ENCODE results near the gene RND2. TPM values are rescaled to one million over a fixed set of nuclear protein-coding genes. Genes with fewer than 3 reads are reported as not detected.

The RND2 gene
- total and polyA plus RNA-seq, 9 of the 15 experiments (the other 6 are each of a cell fraction or from before 2014, with no cell fraction given): 0.15 to 1.9 (median 0.98) TPM

GRCh38 chr17:42980766-42981397 lies 44.1 kb upstream of the RND2 start (continued):
- TF ChIP-seq, protein P1, sequence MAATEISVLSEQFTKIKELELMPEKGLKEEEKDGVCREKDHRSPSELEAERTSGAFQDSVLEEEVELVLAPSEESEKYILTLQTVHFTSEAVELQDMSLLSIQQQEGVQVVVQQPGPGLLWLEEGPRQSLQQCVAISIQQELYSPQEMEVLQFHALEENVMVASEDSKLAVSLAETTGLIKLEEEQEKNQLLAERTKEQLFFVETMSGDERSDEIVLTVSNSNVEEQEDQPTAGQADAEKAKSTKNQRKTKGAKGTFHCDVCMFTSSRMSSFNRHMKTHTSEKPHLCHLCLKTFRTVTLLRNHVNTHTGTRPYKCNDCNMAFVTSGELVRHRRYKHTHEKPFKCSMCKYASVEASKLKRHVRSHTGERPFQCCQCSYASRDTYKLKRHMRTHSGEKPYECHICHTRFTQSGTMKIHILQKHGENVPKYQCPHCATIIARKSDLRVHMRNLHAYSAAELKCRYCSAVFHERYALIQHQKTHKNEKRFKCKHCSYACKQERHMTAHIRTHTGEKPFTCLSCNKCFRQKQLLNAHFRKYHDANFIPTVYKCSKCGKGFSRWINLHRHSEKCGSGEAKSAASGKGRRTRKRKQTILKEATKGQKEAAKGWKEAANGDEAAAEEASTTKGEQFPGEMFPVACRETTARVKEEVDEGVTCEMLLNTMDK (IDR thresholded peaks at IDR 0.05; ENCODE audit: borderline replicate concordance, insufficient read depth, low read depth, low read length, poor library complexity, severe bottlenecking): peak; percentile 60
- no peak for TF ChIP-seq YBX1 (IDR thresholded peaks at IDR 0.05)
- peak; percentile 72; the same call in 1 of the 2 replicates for TF ChIP-seq CTBP1 (IDR thresholded peaks at IDR 0.05; ENCODE audit: borderline replicate concordance)
- TF ChIP-seq TAF9B (IDR thresholded peaks at IDR 0.05; ENCODE audit: partially characterized antibody): no peak
- TF ChIP-seq, protein P2, sequence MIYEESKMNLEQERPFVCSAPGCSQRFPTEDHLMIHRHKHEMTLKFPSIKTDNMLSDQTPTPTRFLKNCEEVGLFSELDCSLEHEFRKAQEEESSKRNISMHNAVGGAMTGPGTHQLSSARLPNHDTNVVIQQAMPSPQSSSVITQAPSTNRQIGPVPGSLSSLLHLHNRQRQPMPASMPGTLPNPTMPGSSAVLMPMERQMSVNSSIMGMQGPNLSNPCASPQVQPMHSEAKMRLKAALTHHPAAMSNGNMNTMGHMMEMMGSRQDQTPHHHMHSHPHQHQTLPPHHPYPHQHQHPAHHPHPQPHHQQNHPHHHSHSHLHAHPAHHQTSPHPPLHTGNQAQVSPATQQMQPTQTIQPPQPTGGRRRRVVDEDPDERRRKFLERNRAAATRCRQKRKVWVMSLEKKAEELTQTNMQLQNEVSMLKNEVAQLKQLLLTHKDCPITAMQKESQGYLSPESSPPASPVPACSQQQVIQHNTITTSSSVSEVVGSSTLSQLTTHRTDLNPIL (CRISPR knock-in tag; IDR thresholded peaks at IDR 0.05): no peak
- no peak for TF ChIP-seq ZBTB12 (CRISPR knock-in tag; IDR thresholded peaks at IDR 0.05)
- TF ChIP-seq RBFOX2 (IDR thresholded peaks at IDR 0.05; ENCODE audit: low read depth, low read length): peak; percentile 73
- no peak for TF ChIP-seq SRF (CRISPR knock-in tag; IDR thresholded peaks at IDR 0.05)
- no peak for TF ChIP-seq ZSCAN29 (IDR thresholded peaks at IDR 0.05)
- TF ChIP-seq SMARCB1 (IDR thresholded peaks at IDR 0.05; ENCODE audit: insufficient read length, low read depth): no peak
- no peak for TF ChIP-seq POLR2H (tag; IDR thresholded peaks at IDR 0.05; ENCODE audit: low read depth)
- TF ChIP-seq ATF4 (CRISPR knock-in tag; IDR thresholded peaks at IDR 0.05): no peak
- TF ChIP-seq ARID2 (IDR thresholded peaks at IDR 0.05): no peak
- TF ChIP-seq, protein P3, sequence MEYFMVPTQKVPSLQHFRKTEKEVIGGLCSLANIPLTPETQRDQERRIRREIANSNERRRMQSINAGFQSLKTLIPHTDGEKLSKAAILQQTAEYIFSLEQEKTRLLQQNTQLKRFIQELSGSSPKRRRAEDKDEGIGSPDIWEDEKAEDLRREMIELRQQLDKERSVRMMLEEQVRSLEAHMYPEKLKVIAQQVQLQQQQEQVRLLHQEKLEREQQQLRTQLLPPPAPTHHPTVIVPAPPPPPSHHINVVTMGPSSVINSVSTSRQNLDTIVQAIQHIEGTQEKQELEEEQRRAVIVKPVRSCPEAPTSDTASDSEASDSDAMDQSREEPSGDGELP (CRISPR knock-in tag; IDR thresholded peaks at IDR 0.05; ENCODE audit: borderline replicate concordance): no peak; the same call in 1 of the 2 replicates
- TF ChIP-seq SRSF9 (IDR thresholded peaks at IDR 0.05; ENCODE audit: borderline replicate concordance, low read depth, low read length): no peak
- TF ChIP-seq GABPA (tag; conservative IDR thresholded peaks at IDR 0.05; ENCODE audit: low read depth): no peak
- no peak for TF ChIP-seq ZC3H11A (IDR thresholded peaks at IDR 0.05; ENCODE audit: low read depth, low read length)
- no peak for TF ChIP-seq ZC3H8 (IDR thresholded peaks at IDR 0.05)
- TF ChIP-seq ZNF639 (CRISPR knock-in tag; conservative IDR thresholded peaks at IDR 0.05 in 1 of 2, IDR thresholded peaks at IDR 0.05 in 1 of 2): no peak
- TF ChIP-seq HCFC1 (IDR thresholded peaks at IDR 0.05; ENCODE audit: low read depth, low read length): no peak

Data from K562 (cell line).